ENCODE results near the gene SMYD3.

GRCh38 chr1:246329900-246330299, 177.2 kb downstream of the SMYD3 start:
- TF ChIP-seq PCBP1 (IDR thresholded peaks at IDR 0.05; ENCODE audit: low read depth, low read length, poor library complexity, severe bottlenecking) (no peak), CTCF (IDR thresholded peaks at IDR 0.05 in 2 of 3, conservative IDR thresholded peaks at IDR 0.05 in 1 of 3; ENCODE audit: insufficient read depth in 2 of 3, low read depth in 1 of 3, low read length in 3 of 3) (no peak), POLR2A (conservative IDR thresholded peaks at IDR 0.05) (no peak)

All from K562 (cell line).